OCI-LY3 (cell line): ENCODE measurements around the gene KRTAP20-3.

Experiments
- CTCF ChIP-seq: fragments of 200-600, 300-600 bp; sonication (generic); IDR thresholded peaks from 2 replicates; pipeline ENCODE4 v1.5.1; 2014; ENCODE audit warnings: antibody characterized with exemption, low read length, low read depth
- EZH2phosphoT487 ChIP-seq: fragments of 200-600 bp; shearing (Covaris generic); IDR thresholded peaks from 2 replicates; pipeline ENCODE4 v1.6.1; 2018; ENCODE audit warnings: antibody characterized with exemption, mixed run types, low read depth

GRCh38 chr21:30652891-30653290 lies 10.2 kb downstream of the KRTAP20-3 start:
- no peak for TF ChIP-seq CTCF
- TF ChIP-seq EZH2phosphoT487: no peak
